ENCODE data around the gene DVL1. TPM values are rescaled to one million over a fixed set of nuclear protein-coding genes. Genes with fewer than 3 reads are reported as not detected.
A peak's percentile ranks its signal among the peaks of the same experiment; 100 is the strongest.

DVL1 gene
- total RNA-seq, 3 donors from 2014 or later (not counting 1 experiment from before 2014, with no cell fraction given) = 33.8 to 41.9 (median 35.6) TPM

GRCh38 chr1:1327291-1327690, 21.9 kb downstream of the DVL1 start:
- no peak overlapping the region for H3K27ac Mint-ChIP-seq
- WGBS (ENCODE audit: insufficient coverage) = 94% methylated on average over 40 of the region's 40 CpGs
- H3K9me3 ChIP-seq (ENCODE audit: control insufficient read depth, insufficient read depth, low read length) = no peaks in the 10 kb centered on the region
- TF ChIP-seq CTCF (IDR thresholded peaks at IDR 0.05) = no peak
- peak overlapping the region; percentile 59 for H3K4me3 Mint-ChIP-seq
- H3K36me3 ChIP-seq (ENCODE audit: control insufficient read depth, insufficient read depth, low read length) = peaks cover 3% of the 10 kb centered on the region
- H3K27me3 ChIP-seq (ENCODE audit: control insufficient read depth, insufficient read depth, low read length) = no peaks in the 10 kb centered on the region
- H3K4me3 ChIP-seq (ENCODE audit: low read length) = no peak overlapping the region
- DNase-seq (no peak), ATAC-seq (no peak)
- H3K4me1 Mint-ChIP-seq = peaks cover 16 to 26% of the 10 kb centered on the region in 2 donors
- no peaks in the 10 kb centered on the region for H3K27me3 Mint-ChIP-seq (ENCODE audit: low read depth in 2 of 2)
- H3K27ac ChIP-seq (ENCODE audit: low read length) = no peak overlapping the region
- intact Hi-C loops (cut with micrococcal nuclease) = no loop called here
- H3K4me1 ChIP-seq (ENCODE audit: control insufficient read depth, insufficient read depth, low read length) = peaks cover 28% of the 10 kb centered on the region
- H3K36me3 Mint-ChIP-seq = no peaks in the 10 kb centered on the region
- no peaks in the 10 kb centered on the region for H3K9me3 Mint-ChIP-seq

GRCh38 chr1:1326075-1326605, 23.1 kb downstream of the DVL1 start:
- H3K36me3 Mint-ChIP-seq = no peaks in the 10 kb centered on the region
- no peak for ATAC-seq
- H3K27ac Mint-ChIP-seq = no peak overlapping the region
- 73% methylated on average over 8 of the region's 8 CpGs for WGBS (ENCODE audit: insufficient coverage)
- H3K27ac ChIP-seq (ENCODE audit: low read length) = no peak overlapping the region
- intact Hi-C loops (cut with micrococcal nuclease) = no loop called here
- peaks cover 20 to 30% of the 10 kb centered on the region in 2 donors for H3K4me1 Mint-ChIP-seq
- no peaks in the 10 kb centered on the region for H3K9me3 ChIP-seq (ENCODE audit: control insufficient read depth, insufficient read depth, low read length)
- peaks cover 37% of the 10 kb centered on the region for H3K4me1 ChIP-seq (ENCODE audit: control insufficient read depth, insufficient read depth, low read length)
- peaks cover 3% of the 10 kb centered on the region for H3K36me3 ChIP-seq (ENCODE audit: control insufficient read depth, insufficient read depth, low read length)
- TF ChIP-seq CTCF (IDR thresholded peaks at IDR 0.05) = no peak
- H3K4me3 ChIP-seq (ENCODE audit: low read length) = no peak overlapping the region
- no peaks in the 10 kb centered on the region for H3K27me3 ChIP-seq (ENCODE audit: control insufficient read depth, insufficient read depth, low read length)
- no peaks in the 10 kb centered on the region for H3K9me3 Mint-ChIP-seq
- H3K4me3 Mint-ChIP-seq = peak overlapping the region; percentile 76
- H3K27me3 Mint-ChIP-seq (ENCODE audit: low read depth in 2 of 2) = no peaks in the 10 kb centered on the region
- DNase-seq = no peak

- H3K27me3 Mint-ChIP-seq (ENCODE audit: low read depth in 2 of 2) = no peaks in the 10 kb centered on the region
- H3K36me3 Mint-ChIP-seq = no peaks in the 10 kb centered on the region
- TF ChIP-seq CTCF (IDR thresholded peaks at IDR 0.05) = no peak
- peak overlapping the region; percentile 48 for H3K27ac ChIP-seq (ENCODE audit: low read length)
- H3K4me3 ChIP-seq (ENCODE audit: low read length) = peak overlapping the region; percentile 64
- no peaks in the 10 kb centered on the region for H3K27me3 ChIP-seq (ENCODE audit: control insufficient read depth, insufficient read depth, low read length)
- H3K36me3 ChIP-seq (ENCODE audit: control insufficient read depth, insufficient read depth, low read length) = peaks cover 7% of the 10 kb centered on the region
- H3K27ac Mint-ChIP-seq = peak overlapping the region in 1 of 2 donors; percentile 40
- no peak for ATAC-seq
- peaks cover 37% of the 10 kb centered on the region for H3K4me1 ChIP-seq (ENCODE audit: control insufficient read depth, insufficient read depth, low read length)
- no peak for DNase-seq
- H3K4me3 Mint-ChIP-seq = peak overlapping the region; percentile 76
- no peaks in the 10 kb centered on the region for H3K9me3 Mint-ChIP-seq
- H3K9me3 ChIP-seq (ENCODE audit: control insufficient read depth, insufficient read depth, low read length) = no peaks in the 10 kb centered on the region
- H3K4me1 Mint-ChIP-seq = peaks cover 20 to 30% of the 10 kb centered on the region in 2 donors
- intact Hi-C loops (cut with micrococcal nuclease) = no loop called here
- WGBS (ENCODE audit: insufficient coverage) = 48% methylated on average over 16 of the region's 16 CpGs
Observed at GRCh38 chr1:1325288-1326074, 23.7 kb downstream of the DVL1 start.

All from natural killer cell (primary cell).